ENCODE measurements around the gene RESP18.

Gene RESP18

DNA sequence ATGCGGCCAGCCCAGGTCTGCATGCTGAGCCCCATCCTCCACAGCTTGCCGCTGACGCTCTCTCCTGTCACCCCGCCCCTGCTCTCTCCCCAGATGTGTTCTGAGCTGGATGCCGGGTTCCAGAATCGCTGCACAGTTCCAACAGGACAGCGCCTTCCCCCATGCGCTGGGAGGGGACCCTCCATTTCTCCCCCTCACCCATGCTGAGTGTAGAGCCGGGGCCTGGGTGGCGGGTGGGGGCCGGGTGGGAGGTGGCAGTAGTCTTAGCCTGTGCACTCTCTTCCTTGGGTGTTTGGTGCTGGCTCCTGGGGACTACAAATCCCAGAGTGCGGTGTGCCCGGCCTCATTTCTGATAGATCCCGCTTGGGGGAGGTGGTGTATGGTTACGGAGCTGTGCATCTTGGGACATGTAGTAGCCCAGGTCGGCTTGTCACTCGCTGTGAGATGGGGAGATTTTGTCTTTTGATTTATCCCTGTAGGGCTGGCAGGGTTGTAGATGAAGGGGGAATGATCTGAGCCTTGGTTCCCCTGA is 46.6 kb downstream of the RESP18 start:
- Histone ChIP-seq H3K36me3 (ENCODE audit: insufficient read depth, low read length) (peaks cover under 1% of the 10 kb centered on the region; the same call in 1 of the 2 replicates), H3K9ac (ENCODE audit: insufficient read length) (no peak overlapping the region), H3K9me3 (ENCODE audit: low read depth, low read length) (no peaks in the 10 kb centered on the region), H3K4me3 (no peak overlapping the region), H3K27ac (no peak overlapping the region)
- DNase-seq (ENCODE audit: low read depth, low spot score): no peak
- TF ChIP-seq FOXP2 (optimal IDR thresholded peaks at IDR 0.05; ENCODE audit: control extremely low read depth, extremely low read length, insufficient read depth) (no peak), EZH2 (IDR thresholded peaks at IDR 0.05) (no peak), POLR2AphosphoS5 (IDR thresholded peaks at IDR 0.05; ENCODE audit: borderline replicate concordance, low read depth, low read length) (no peak)

DNA sequence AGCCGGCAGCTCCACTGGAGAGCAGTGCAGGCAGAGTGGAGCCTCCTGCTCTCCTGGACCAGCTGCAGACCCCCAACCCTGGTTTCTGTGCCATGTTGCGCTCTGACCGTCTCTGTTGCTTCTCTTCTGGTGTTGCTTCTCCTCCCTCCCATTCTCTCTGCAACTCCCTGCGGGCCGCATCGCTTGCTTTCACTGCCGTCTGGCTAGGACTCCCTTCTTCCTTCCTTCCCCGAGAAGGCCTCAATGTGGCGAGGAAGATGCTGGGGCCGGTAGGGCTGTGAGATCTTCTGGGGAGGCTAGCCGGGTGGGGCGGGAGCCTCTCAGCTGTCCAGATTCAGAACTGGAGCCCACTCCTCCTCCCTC is 47.2 kb downstream of the RESP18 start:
- Histone ChIP-seq H3K36me3 (ENCODE audit: insufficient read depth, low read length) (peaks cover 4% of the 10 kb centered on the region; the same call in 1 of the 2 replicates), H3K9ac (ENCODE audit: insufficient read length) (no peak overlapping the region), H3K4me3 (no peak overlapping the region), H3K9me3 (ENCODE audit: low read depth, low read length) (no peaks in the 10 kb centered on the region), H3K27ac (no peak overlapping the region)
- no peak for DNase-seq (ENCODE audit: low read depth, low spot score)
- TF ChIP-seq POLR2AphosphoS5 (IDR thresholded peaks at IDR 0.05; ENCODE audit: borderline replicate concordance, low read depth, low read length) (no peak), FOXP2 (optimal IDR thresholded peaks at IDR 0.05; ENCODE audit: control extremely low read depth, extremely low read length, insufficient read depth) (no peak), EZH2 (IDR thresholded peaks at IDR 0.05) (no peak)

GRCh38 chr2:219284501-219285372 is 47.8 kb downstream of the RESP18 start:
- Histone ChIP-seq H3K27ac (no peak overlapping the region), H3K4me3 (no peak overlapping the region), H3K9ac (ENCODE audit: insufficient read length) (no peak overlapping the region), H3K36me3 (ENCODE audit: insufficient read depth, low read length) (peaks cover 4% of the 10 kb centered on the region; the same call in 1 of the 2 replicates), H3K9me3 (ENCODE audit: low read depth, low read length) (no peaks in the 10 kb centered on the region)
- TF ChIP-seq FOXP2 (optimal IDR thresholded peaks at IDR 0.05; ENCODE audit: control extremely low read depth, extremely low read length, insufficient read depth) (no peak), EZH2 (IDR thresholded peaks at IDR 0.05) (no peak), POLR2AphosphoS5 (IDR thresholded peaks at IDR 0.05; ENCODE audit: borderline replicate concordance, low read depth, low read length) (no peak)
- DNase-seq (ENCODE audit: low read depth, low spot score): no peak

GRCh38 chr2:219282943-219283581 is 49.5 kb downstream of the RESP18 start:
- DNase-seq (ENCODE audit: low read depth, low spot score): no peak
- H3K36me3 ChIP-seq (ENCODE audit: insufficient read depth, low read length): peaks cover 4% of the 10 kb centered on the region; the same call in 1 of the 2 replicates

DNA sequence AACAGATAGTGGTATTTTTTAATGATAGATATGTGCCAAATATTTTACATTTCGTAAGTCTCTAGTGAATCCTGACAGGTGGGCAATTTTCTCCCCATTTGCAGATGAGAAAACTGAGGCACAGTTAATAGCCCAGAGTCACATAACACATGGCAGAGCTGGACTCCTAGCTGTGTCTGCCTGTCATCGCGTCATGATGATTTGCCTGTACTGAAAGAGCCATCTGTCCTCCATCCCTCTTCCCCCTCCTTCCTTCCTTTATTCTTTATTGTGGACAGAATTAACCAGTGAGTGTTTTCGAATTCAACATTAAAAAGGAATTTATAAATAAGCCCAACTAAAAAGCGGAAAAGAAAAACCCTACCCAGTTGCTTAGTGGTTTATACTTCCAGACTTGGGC is 50.2 kb downstream of the RESP18 start:
- Histone ChIP-seq H3K27ac (no peak overlapping the region), H3K9ac (ENCODE audit: insufficient read length) (no peak overlapping the region), H3K9me3 (ENCODE audit: low read depth, low read length) (no peaks in the 10 kb centered on the region), H3K4me3 (no peak overlapping the region), H3K36me3 (ENCODE audit: insufficient read depth, low read length) (peaks cover 4% of the 10 kb centered on the region; the same call in 1 of the 2 replicates)
- TF ChIP-seq EZH2 (IDR thresholded peaks at IDR 0.05): no peak
- no peak for TF ChIP-seq FOXP2 (optimal IDR thresholded peaks at IDR 0.05; ENCODE audit: control extremely low read depth, extremely low read length, insufficient read depth)
- TF ChIP-seq POLR2AphosphoS5 (IDR thresholded peaks at IDR 0.05; ENCODE audit: borderline replicate concordance, low read depth, low read length): no peak
- no peak for DNase-seq (ENCODE audit: low read depth, low spot score)

More at GRCh38 chr2:219282943-219283581, 49.5 kb downstream of the RESP18 start:
- TF ChIP-seq FOXP2 (optimal IDR thresholded peaks at IDR 0.05; ENCODE audit: control extremely low read depth, extremely low read length, insufficient read depth): no peak
- TF ChIP-seq POLR2AphosphoS5 (IDR thresholded peaks at IDR 0.05; ENCODE audit: borderline replicate concordance, low read depth, low read length): no peak
- Histone ChIP-seq H3K9me3 (ENCODE audit: low read depth, low read length) (no peaks in the 10 kb centered on the region), H3K27ac (no peak overlapping the region), H3K4me3 (no peak overlapping the region), H3K9ac (ENCODE audit: insufficient read length) (no peak overlapping the region)

- Histone ChIP-seq H3K4me3 (no peak overlapping the region), H3K27ac (no peak overlapping the region), H3K36me3 (ENCODE audit: insufficient read depth, low read length) (peaks cover 4% of the 10 kb centered on the region; the same call in 1 of the 2 replicates), H3K9ac (ENCODE audit: insufficient read length) (no peak overlapping the region), H3K9me3 (ENCODE audit: low read depth, low read length) (no peaks in the 10 kb centered on the region)
- TF ChIP-seq FOXP2 (optimal IDR thresholded peaks at IDR 0.05; ENCODE audit: control extremely low read depth, extremely low read length, insufficient read depth): no peak
- TF ChIP-seq POLR2AphosphoS5 (IDR thresholded peaks at IDR 0.05; ENCODE audit: borderline replicate concordance, low read depth, low read length): no peak
- no peak for TF ChIP-seq EZH2 (IDR thresholded peaks at IDR 0.05)
- DNase-seq (ENCODE audit: low read depth, low spot score): no peak
Measured at GRCh38 chr2:219281588-219281987, 51.0 kb downstream of the RESP18 start.

DNA sequence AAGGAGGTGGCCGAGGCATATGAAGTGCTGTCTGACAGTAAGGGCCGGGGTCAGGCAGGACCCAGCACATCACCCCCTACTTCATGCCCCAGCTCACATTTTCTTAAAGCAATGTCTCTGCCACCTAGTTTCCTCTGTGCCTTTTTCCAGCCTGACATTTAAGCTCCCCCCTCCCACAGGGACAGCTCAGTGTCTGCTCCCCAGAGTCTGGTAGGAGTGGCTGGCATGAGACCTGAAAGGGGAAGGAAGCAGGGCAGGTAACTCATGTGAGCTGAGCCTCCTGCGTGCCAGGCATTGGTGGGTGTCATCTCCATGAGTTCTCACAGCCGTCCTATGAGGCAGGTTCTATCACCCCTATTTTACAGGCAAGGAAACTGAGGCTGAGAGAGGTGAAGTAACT is 51.9 kb downstream of the RESP18 start:
- H3K27ac ChIP-seq: no peak overlapping the region

DNA sequence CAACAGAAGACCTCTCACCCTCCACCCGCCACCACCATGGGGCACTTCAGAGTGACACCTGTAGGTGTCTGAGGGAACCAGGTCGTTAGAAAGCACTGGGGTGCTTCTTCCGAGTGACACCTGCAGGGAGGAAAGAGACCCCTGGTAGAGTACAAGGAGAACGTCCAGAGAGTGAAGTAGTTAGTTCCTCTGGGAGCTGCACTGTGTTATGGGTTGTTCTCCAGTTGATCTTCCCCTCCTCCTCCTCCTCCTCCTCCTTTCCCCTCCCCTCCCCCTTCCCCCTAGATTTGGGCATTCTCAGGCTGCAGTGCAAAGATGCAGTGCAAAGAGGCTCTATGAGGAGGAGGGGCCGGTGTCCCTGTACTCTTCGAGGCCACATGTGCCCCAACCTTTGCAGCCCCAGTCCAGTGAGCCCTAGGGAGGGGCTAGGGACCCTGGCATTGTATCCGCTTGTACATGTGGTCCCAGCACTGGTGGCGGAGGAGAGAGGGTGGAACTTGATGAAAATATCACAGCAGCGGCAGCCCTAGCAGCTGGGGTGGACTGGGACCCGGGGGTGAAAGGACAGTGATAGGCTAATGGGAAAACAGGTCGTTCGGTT is 52.5 kb downstream of the RESP18 start:
- peaks cover 4% of the 10 kb centered on the region; the same call in 1 of the 2 replicates for H3K36me3 ChIP-seq (ENCODE audit: insufficient read depth, low read length)
- DNase-seq (ENCODE audit: low read depth, low spot score): no peak
- peak overlapping the region; percentile 58; the same call in 1 of the 2 replicates for H3K27ac ChIP-seq

More for the DNA sequence above, 51.9 kb downstream of the RESP18 start:
- TF ChIP-seq FOXP2 (optimal IDR thresholded peaks at IDR 0.05; ENCODE audit: control extremely low read depth, extremely low read length, insufficient read depth) (no peak), EZH2 (IDR thresholded peaks at IDR 0.05) (no peak), POLR2AphosphoS5 (IDR thresholded peaks at IDR 0.05; ENCODE audit: borderline replicate concordance, low read depth, low read length) (no peak)
- peaks cover 4% of the 10 kb centered on the region; the same call in 1 of the 2 replicates for H3K36me3 ChIP-seq (ENCODE audit: insufficient read depth, low read length)
- H3K9ac ChIP-seq (ENCODE audit: insufficient read length): no peak overlapping the region
- DNase-seq (ENCODE audit: low read depth, low spot score): no peak
- no peaks in the 10 kb centered on the region for H3K9me3 ChIP-seq (ENCODE audit: low read depth, low read length)
- no peak overlapping the region for H3K4me3 ChIP-seq

More for the DNA sequence above, 52.5 kb downstream of the RESP18 start:
- Histone ChIP-seq H3K4me3 (peak overlapping the region; percentile 83), H3K9ac (ENCODE audit: insufficient read length) (peak overlapping the region; percentile 73), H3K9me3 (ENCODE audit: low read depth, low read length) (no peaks in the 10 kb centered on the region)
- TF ChIP-seq EZH2 (IDR thresholded peaks at IDR 0.05) (no peak), FOXP2 (optimal IDR thresholded peaks at IDR 0.05; ENCODE audit: control extremely low read depth, extremely low read length, insufficient read depth) (no peak)
